T47D (cell line): ENCODE data around the gene CHAC1.

ENCODE experiments used
- DNase-seq, 2 experiments: peaks; one replicate each; pipeline versions ENCODE4 v3.0.0 to v3.0.0-alpha.2; 2011 to 2012; ENCODE audit warnings: low read depth in 1 of 2, low spot score in 1 of 2
- JUND ChIP-seq: IDR thresholded peaks from 2 replicates; pipeline ENCODE4 v1.6.1; 2012; ENCODE audit warnings: low read depth
- in situ Hi-C: cut with HindIII; loops from 2 replicates; pipeline ENCODE4 v1.10.0; 2016; ENCODE audit warnings: low sequenced_read_pairs, low pct_unique_long_range_greater_than_20kb

Gene CHAC1

DNA sequence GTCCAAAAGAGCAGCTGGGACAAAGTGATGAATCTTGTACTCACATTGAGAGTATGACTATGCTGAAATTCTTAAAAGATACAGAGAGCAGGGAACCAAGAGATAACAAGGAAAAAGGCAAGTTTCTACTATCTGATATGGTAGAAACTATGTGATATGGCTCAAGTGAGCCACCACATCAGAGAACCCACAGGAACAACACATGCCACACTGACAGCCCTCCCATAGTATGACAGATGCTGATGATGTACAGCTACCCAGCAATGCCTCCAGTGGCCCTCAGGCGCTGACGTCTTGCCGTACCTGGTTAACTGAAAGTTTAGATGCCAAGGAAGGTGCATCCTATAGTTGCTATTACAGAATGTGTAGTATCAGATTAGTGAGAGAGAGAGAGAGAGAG, 42.4 kb downstream of the CHAC1 start:
- in situ Hi-C loops, result no loop called here
- no peak for DNase-seq
- TF ChIP-seq JUND, result no peak

DNA sequence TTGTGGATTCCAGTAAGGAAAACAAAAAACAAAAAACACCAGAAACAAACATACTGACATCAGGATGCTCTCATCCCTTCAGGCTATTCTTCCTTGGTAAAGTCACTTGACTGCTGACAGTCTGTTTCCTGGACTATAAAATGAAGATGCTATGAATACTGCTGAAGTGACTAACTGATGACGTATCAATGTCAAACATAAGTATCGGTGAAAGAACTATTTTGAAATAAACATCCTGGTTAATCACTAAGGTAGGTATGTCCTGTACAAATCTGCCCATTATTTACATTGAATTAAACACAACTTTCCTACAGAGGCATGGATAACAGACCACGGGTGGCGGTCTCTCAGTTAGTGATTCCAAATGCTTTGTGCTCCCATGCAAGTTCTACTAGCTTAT, 45.9 kb downstream of the CHAC1 start:
- in situ Hi-C loops, result no loop called here
- no peak for TF ChIP-seq JUND
- DNase-seq, result no peak

DNA sequence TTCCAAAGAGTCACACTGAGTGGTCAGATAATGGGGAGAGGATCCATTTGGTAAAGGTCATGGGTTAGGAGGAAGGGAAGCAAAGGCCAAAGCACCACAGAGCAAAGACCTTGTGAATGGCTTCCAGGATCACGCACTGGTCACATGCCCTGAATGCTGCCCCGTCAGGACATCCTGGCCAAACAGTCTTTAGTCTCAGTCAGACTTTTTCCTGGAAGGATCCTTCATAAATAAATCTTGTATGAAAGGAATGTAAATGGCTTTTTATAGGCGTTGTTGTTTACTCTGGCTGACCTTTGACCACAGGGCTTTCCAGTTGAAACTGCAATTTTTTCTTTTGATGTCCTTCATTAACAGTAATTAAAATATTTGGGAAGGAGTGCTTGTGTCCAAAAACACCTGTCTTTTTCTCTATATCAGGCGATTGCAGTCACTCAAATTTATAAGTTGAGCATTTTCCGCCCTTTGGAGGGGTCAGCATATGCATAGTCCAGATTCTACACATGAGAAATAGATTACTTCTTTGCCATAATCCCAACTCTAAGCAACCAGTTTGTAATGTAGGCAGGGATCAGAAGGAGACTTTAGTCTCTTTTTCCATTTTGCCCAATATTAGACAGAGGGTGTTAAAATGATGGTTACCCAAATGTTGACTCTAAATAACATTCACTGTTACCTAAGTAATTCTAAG, 48.4 kb downstream of the CHAC1 start:
- in situ Hi-C loops, result no loop called here
- no peak for TF ChIP-seq JUND
- peak in 1 of 2 experiments; percentile 53 for DNase-seq

DNA sequence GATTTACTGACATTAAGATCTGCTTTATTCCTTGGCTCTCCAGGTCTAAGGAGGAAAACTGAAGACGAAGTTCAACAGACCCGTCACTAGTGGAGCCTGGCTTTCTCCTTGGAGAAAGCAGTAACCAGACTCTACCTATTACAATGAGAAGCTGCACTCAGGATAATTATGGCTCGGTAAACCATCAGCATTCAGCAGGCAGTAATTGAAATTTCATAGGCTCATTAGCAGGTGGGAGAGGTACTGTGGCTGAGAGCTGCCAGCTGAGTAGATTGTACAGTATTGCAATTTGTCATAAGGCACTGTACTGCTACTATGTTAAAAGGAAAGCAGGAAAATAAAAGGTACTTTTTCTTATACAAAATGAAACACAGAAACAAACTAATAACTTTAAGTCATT, 51.2 kb downstream of the CHAC1 start:
- no peak for TF ChIP-seq JUND
- no peak for DNase-seq

More for the DNA sequence above, 51.2 kb downstream of the CHAC1 start:
- in situ Hi-C loops, result no loop called here
